Loucy (cell line): Measurements from ENCODE around the gene UBA5.

ENCODE experiments used
- H2AFZ ChIP-seq: fragments of 200-600 bp; sonication (generic); 2 replicates; pipeline ENCODE4 v1.6.0; 2016; ENCODE audit warnings: antibody characterized with exemption, mild to moderate bottlenecking, low read length, moderate library complexity
- H3F3A ChIP-seq: fragments of 200-600 bp; 2 replicates; pipeline ENCODE4 v1.6.0; 2016; ENCODE audit warnings: antibody characterized with exemption, low read depth, mild to moderate bottlenecking
- H3K27me3 ChIP-seq: fragments of 200-600 bp; sonication (generic); 2 replicates; pipeline ENCODE4 v1.6.1; 2014; ENCODE audit warnings: low read length, mild to moderate bottlenecking; ENCODE audit not compliant: insufficient read depth, poor library complexity, severe bottlenecking
- H3K36me3 ChIP-seq: fragments of 200-600 bp; sonication (generic); 2 replicates; pipeline ENCODE4 v1.6.1; 2016; ENCODE audit warnings: low read length; ENCODE audit not compliant: insufficient read depth
- H3K4me1 ChIP-seq: fragments of 200-600 bp; sonication (generic); 2 replicates; pipeline ENCODE4 v1.5.1; 2014; ENCODE audit warnings: low read length, mild to moderate bottlenecking; ENCODE audit not compliant: insufficient read depth, poor library complexity, severe bottlenecking
- H3K4me2 ChIP-seq: fragments of 200-600 bp; sonication (generic); 2 replicates; pipeline ENCODE4 v1.6.0; 2014; ENCODE audit warnings: antibody characterized with exemption, low read length, low read depth, mild to moderate bottlenecking; ENCODE audit not compliant: poor library complexity, severe bottlenecking
- H3K4me3 ChIP-seq: fragments of 200-600 bp; sonication (generic); 2 replicates; pipeline ENCODE4 v1.5.1; 2014; ENCODE audit warnings: low read length, mild to moderate bottlenecking, mixed read lengths; ENCODE audit not compliant: poor library complexity, severe bottlenecking
- H3K79me2 ChIP-seq: fragments of 200-600 bp; sonication (generic); 2 replicates; pipeline ENCODE4 v1.6.1; 2014; ENCODE audit warnings: low read length; ENCODE audit not compliant: insufficient read depth
- H3K9ac ChIP-seq: fragments of 200-600 bp; sonication (generic); 2 replicates; pipeline ENCODE4 v1.6.0; 2014; ENCODE audit warnings: mild to moderate bottlenecking, low read depth, low read length, moderate library complexity; ENCODE audit not compliant: poor library complexity, severe bottlenecking
- H3K9me2 ChIP-seq: fragments of 200-600 bp; sonication (generic); replicated peaks from 2 replicates; pipeline ENCODE4 v1.6.1; 2016; ENCODE audit warnings: low read depth, low read length, mixed read lengths
- H3K9me3 ChIP-seq: fragments of 200-600 bp; sonication (generic); 2 replicates; pipeline ENCODE4 v1.6.1; 2014; ENCODE audit warnings: mild to moderate bottlenecking, antibody characterized with exemption, low read length, low read depth; ENCODE audit not compliant: insufficient read depth
- H4K20me1 ChIP-seq: fragments of 200-600 bp; sonication (generic); 2 replicates; pipeline ENCODE4 v1.6.0; 2014; ENCODE audit warnings: antibody characterized with exemption, low read length, mild to moderate bottlenecking; ENCODE audit not compliant: insufficient read depth, poor library complexity, severe bottlenecking
- EZH2phosphoT487 ChIP-seq: fragments of 200-600 bp; IDR thresholded peaks from 2 replicates; pipeline ENCODE4 v1.6.1; 2018; ENCODE audit warnings: antibody characterized with exemption, mild to moderate bottlenecking, moderate library complexity, borderline replicate concordance
- TF ChIP-seq, protein P1 (sequence below): fragments of 200-600 bp; sonication (generic); conservative IDR thresholded peaks from 2 replicates; pipeline ENCODE4 v1.5.1; 2014; ENCODE audit warnings: mild to moderate bottlenecking, antibody characterized with exemption, low read length

The UBA5 gene

DNA sequence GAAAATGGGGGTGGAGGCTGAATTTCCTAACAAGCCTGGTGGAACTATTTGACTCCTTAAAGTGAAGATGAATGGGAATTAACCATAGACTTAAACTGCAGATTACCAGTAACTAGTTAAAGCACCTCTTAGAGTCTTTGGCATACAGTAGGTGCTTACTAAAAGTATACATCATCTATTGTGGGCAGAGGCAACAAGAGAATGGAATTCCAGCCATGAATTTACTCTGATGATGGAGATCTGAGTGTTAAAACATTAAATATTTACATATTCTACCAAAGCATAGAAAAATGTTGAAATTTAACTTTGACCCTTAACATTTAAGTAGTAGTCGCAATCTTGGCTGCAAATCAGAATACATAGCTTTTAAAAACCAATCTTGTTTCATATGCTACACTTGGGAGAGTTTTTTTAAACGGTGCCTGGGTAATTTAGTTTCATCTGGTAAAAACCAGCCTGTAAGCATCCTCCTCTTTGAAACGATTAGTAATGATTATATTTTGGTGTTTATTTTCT, 5.2 kb downstream of the UBA5 start:
- H4K20me1 ChIP-seq: peaks cover 23% of the 10 kb centered on the region
- H3K79me2 ChIP-seq: peaks cover 57% of the 10 kb centered on the region
- H3K4me3 ChIP-seq: peak overlapping the region; percentile 89
- H3K4me1 ChIP-seq: peaks cover 69% of the 10 kb centered on the region
- no peaks in the 10 kb centered on the region for H3K9me3 ChIP-seq
- H3K4me2 ChIP-seq: peak overlapping the region; percentile 99
- H3F3A ChIP-seq: peaks cover 9% of the 10 kb centered on the region; the same call in 1 of the 2 replicates
- no peak overlapping the region for H3K9ac ChIP-seq
- no peak overlapping the region for H2AFZ ChIP-seq
- TF ChIP-seq EZH2phosphoT487: no peak
- TF ChIP-seq, protein P1, sequence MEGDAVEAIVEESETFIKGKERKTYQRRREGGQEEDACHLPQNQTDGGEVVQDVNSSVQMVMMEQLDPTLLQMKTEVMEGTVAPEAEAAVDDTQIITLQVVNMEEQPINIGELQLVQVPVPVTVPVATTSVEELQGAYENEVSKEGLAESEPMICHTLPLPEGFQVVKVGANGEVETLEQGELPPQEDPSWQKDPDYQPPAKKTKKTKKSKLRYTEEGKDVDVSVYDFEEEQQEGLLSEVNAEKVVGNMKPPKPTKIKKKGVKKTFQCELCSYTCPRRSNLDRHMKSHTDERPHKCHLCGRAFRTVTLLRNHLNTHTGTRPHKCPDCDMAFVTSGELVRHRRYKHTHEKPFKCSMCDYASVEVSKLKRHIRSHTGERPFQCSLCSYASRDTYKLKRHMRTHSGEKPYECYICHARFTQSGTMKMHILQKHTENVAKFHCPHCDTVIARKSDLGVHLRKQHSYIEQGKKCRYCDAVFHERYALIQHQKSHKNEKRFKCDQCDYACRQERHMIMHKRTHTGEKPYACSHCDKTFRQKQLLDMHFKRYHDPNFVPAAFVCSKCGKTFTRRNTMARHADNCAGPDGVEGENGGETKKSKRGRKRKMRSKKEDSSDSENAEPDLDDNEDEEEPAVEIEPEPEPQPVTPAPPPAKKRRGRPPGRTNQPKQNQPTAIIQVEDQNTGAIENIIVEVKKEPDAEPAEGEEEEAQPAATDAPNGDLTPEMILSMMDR: no peak
- H3K36me3 ChIP-seq: peaks cover 7% of the 10 kb centered on the region; the same call in 1 of the 2 replicates
- no peaks in the 10 kb centered on the region for H3K27me3 ChIP-seq
- no peaks in the 10 kb centered on the region for H3K9me2 ChIP-seq

DNA sequence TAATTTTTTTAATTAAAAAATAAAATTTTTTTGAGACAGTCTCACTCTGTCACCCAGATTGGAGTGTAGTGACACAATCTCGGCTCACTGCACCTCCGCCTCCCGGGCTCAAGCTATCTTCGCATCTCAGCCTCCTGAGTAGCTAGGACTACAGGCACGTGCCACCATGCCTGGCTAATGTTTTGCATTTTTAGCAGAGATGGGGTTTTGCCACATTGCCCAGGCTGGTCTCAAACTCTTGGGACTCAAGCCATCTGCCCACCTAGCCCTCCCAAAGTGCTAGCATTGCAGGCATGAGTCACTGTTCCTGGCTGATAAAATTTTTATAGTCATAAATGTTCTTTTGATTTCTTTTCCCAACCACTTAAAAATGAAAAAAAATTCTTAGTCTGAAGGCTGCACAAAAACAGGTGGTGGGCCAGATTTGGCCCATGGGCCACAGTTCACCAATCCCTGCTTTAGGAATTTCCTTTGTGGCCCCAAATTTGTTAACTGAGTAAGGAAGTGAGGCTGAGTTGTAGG, 9.2 kb downstream of the UBA5 start:
- TF ChIP-seq, protein P1: no peak
- no peak for TF ChIP-seq EZH2phosphoT487
- Histone ChIP-seq H3K4me3 (no peak overlapping the region), H3K36me3 (peaks cover 35% of the 10 kb centered on the region; the same call in 1 of the 2 replicates), H3K9me3 (no peaks in the 10 kb centered on the region), H2AFZ (no peak overlapping the region), H3K9me2 (no peaks in the 10 kb centered on the region), H4K20me1 (peaks cover 8% of the 10 kb centered on the region), H3F3A (peaks cover 9% of the 10 kb centered on the region; the same call in 1 of the 2 replicates), H3K79me2 (peaks cover 17% of the 10 kb centered on the region), H3K9ac (peak overlapping the region; percentile 22), H3K27me3 (no peaks in the 10 kb centered on the region), H3K4me2 (peak overlapping the region; percentile 32), H3K4me1 (peaks cover 44% of the 10 kb centered on the region)

DNA sequence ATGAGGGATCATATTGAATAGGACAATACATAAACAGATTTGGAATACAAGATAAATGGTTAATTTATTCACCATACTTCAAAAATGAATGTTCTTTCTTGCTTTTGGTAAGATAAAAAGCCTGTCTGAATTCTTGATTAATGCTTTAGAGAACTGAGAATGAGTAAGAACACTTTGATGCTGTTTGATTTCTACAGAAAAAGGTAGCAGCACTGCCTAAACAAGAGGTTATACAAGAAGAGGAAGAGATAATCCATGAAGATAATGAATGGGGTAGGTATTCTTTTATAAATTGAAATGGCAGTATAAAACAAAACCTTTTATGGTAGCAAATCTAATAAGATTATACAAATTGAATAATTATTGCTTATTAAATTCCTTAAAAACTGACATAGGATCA, 15.3 kb downstream of the UBA5 start:
- Histone ChIP-seq H4K20me1 (peaks cover 4% of the 10 kb centered on the region), H3K27me3 (no peaks in the 10 kb centered on the region), H3K9me2 (no peaks in the 10 kb centered on the region), H2AFZ (no peak overlapping the region), H3K9ac (no peak overlapping the region), H3K4me2 (no peak overlapping the region), H3F3A (no peaks in the 10 kb centered on the region), H3K79me2 (no peaks in the 10 kb centered on the region), H3K36me3 (peaks cover 54% of the 10 kb centered on the region), H3K4me3 (no peak overlapping the region), H3K9me3 (no peaks in the 10 kb centered on the region), H3K4me1 (no peaks in the 10 kb centered on the region)
- no peak for TF ChIP-seq EZH2phosphoT487
- TF ChIP-seq, protein P1: no peak
